Suprapubic skin (tissue), 4 donors: ENCODE measurements around the gene FAM98C.

Experiments used
- EP300 ChIP-seq: sonication (generic); formaldehyde crosslinking; IDR thresholded peaks from one replicate; pipeline ENCODE4 v1.6.1; 2017; ENCODE audit warnings: antibody characterized with exemption
- POLR2A ChIP-seq, 2 donors: fragments of 450-650 bp; IDR thresholded peaks; one replicate each; pipeline ENCODE4 v1.6.1; 2017; ENCODE audit warnings: antibody characterized with exemption in 2 of 2, mild to moderate bottlenecking in 2 of 2, moderate library complexity in 2 of 2
- POLR2AphosphoS5 ChIP-seq, 3 donors: sonication (generic); formaldehyde crosslinking; IDR thresholded peaks; one replicate each; pipeline ENCODE4 v1.6.1; 2017; ENCODE audit warnings: antibody characterized with exemption in 3 of 3
- TF ChIP-seq, protein P1 (sequence below), 2 donors: fragments of 200-600 bp in 1 of 2; fragments of 450-650 bp in 1 of 2; sonication (generic) in 1 of 2; IDR thresholded peaks; one replicate each; pipeline ENCODE4 v1.5.1; 2016 to 2019; ENCODE audit warnings: antibody characterized with exemption in 2 of 2, mild to moderate bottlenecking in 1 of 2, moderate library complexity in 1 of 2

DNA sequence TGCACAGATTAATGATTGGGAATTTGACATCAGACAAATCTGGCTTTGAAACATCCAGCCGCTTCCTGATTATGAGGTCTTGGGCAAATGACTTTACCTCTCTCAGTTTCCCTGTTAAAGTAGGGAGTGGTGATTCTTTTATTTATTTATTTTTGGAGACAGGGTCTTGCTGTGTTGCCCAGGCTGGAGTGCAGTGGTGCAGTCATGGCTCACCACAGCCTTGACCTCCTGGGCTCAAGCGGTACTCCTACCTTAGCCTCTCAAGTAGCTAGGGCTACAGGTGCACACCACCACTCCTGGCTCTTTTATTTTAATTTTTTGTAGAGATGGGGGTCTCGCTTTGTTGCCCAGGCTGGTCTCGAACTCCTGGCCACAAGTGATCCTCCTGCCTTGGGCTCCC is 25.8 kb upstream of the FAM98C start:
- TF ChIP-seq, protein P1, sequence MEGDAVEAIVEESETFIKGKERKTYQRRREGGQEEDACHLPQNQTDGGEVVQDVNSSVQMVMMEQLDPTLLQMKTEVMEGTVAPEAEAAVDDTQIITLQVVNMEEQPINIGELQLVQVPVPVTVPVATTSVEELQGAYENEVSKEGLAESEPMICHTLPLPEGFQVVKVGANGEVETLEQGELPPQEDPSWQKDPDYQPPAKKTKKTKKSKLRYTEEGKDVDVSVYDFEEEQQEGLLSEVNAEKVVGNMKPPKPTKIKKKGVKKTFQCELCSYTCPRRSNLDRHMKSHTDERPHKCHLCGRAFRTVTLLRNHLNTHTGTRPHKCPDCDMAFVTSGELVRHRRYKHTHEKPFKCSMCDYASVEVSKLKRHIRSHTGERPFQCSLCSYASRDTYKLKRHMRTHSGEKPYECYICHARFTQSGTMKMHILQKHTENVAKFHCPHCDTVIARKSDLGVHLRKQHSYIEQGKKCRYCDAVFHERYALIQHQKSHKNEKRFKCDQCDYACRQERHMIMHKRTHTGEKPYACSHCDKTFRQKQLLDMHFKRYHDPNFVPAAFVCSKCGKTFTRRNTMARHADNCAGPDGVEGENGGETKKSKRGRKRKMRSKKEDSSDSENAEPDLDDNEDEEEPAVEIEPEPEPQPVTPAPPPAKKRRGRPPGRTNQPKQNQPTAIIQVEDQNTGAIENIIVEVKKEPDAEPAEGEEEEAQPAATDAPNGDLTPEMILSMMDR (IDR thresholded peaks at IDR 0.05) = no peak
- TF ChIP-seq POLR2A (IDR thresholded peaks at IDR 0.05) = no peak
- TF ChIP-seq POLR2AphosphoS5 (IDR thresholded peaks at IDR 0.05) = no peak
- TF ChIP-seq EP300 = no peak
